Tongue (tissue), 2 donors: ENCODE measurements around the gene SLCO1C1. TPM values are rescaled to one million over a fixed set of nuclear protein-coding genes. Genes with fewer than 3 reads are reported as not detected.

Experiments used
- DNase-seq: peaks from one replicate; pipeline ENCODE4 v3.0.0-alpha.2; 2015
- total RNA-seq: library from RNA; depleted of rRNA; stranded (reverse); fragments of >200 nt; gene quantifications from one replicate; pipeline ENCODE4 v1.2.3, GENCODE V29; 2014

The SLCO1C1 gene
- total RNA-seq, 1 donor from 2014 or later, result 4.0 TPM

DNA sequence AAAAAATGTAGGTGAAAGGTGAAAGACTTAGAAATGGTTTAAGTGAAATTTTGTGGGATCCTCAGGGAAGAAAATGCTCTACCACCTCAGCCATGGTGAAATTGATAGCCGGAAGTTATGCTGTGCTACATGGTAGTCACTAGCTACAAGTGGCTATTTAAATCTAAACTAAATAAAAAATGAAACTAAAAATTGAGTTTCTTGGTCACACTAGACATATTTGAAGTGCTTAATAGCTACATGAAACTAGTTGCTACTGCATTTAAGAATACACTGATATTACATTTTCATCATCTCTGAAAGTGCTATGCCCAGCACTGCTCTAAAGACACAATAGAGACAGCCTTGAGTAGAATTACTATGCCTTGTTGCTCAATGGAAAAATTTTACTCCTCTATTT, 105.0 kb downstream of the SLCO1C1 start:
- DNase-seq, result no peak

- no peak for DNase-seq
Measured at GRCh38 chr12:20801035-20801434, 105.9 kb downstream of the SLCO1C1 start.

Other genes starting within 250 kb of the SLCO1C1 start
- 0.10 TPM for gene SLCO1B3, start 115.4 kb downstream of the SLCO1C1 start, total RNA-seq